Bone marrow (tissue), 2 donors: Measurements from ENCODE around the gene BACE1-AS.

Experiments used
- DNase-seq, 2 donors: peaks; one replicate each; lab custom pipeline; 2025; lab: John Stamatoyannopoulos, UW

The BACE1-AS gene

DNA sequence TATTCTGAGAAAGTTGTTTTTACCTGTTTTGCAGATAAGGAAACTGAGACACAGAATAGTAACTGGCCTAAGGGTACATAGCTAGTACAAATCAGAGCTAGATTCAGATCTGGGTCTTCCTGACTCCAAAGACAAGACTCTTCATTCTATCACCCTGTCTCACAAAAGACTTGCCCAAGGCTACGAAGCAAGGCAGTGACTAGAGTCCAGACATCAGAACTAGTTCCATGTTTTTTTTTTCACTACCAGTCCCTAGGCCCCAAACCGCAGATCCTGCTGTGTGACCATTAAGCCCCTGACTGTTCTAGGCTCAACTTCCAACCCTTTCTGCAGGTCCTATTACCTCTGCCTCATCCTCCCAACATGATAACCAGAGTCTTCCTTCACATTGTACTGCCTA lies 1.5 kb downstream of the BACE1-AS start:
- no peak for DNase-seq

DNA sequence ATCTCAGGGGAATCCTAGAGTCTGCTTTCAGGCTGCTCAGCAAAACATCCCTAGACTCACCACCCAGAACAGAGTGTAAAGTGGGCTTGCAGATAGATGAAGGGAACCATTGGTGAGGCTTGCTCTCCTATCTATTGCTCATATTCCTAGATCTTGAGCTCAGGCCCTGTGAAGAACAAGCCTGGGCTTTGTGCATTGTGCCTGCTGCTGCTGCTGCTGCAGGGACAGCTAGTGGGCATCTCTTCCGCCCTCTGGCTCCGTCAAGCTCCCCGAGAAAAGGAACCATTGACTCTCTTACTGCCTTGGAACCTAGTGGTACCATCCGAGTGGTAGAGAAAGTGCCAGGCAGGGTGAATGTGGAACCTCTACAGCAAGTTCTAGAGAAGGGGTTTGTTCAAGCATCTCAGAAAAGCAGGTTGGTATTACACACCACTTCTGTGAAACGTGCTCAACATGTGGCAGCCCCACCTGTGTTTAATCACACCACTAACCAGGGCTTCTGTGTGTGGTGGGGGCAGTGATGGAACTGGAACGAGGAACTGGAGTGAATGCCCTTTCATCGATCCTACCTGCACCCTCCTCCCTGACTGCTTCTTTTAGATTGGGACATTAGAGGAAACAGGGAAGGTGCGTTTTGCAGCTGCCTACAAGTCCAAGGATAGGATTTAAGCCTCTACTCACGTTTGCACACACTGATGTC lies 4.4 kb downstream of the BACE1-AS start:
- no peak for DNase-seq

DNA sequence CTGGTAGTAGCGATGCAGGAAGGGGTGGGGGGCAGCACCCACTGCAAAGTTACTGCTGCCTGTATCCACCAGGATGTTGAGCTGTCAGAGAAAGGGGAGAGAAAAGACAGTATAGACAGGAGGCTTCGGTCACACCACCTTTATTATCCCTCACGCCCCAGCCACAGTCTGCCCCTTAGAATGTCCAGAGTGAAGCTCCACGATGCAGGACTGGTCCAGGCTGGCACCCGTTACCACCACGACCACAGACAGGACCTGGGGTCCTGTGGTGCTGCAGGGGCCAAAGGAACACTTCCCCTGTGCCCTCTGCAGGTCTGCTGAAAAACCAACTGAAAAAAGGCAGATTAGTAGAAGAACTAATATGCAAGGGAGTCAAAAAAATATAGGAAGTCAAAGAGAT lies 5.7 kb downstream of the BACE1-AS start:
- no peak for DNase-seq

DNA sequence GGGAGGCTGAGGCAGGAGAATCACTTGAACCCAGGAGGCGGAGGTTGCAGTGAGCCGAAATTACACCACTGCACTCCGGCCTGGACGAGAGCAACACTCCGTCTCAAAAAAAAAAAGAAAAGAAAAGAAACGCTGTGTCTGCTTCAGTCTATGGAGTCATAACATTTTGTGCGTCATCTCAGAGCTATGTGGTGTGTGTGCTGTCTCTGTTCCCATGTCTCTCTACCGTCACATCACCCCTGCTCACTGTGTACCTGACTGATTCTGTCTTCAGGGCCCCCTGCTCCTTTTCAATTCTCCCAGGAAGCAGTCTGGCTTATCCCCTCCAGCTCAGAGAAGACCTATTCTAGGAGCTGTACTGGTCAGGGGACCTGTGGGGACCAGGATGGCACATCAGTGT lies 7.0 kb downstream of the BACE1-AS start:
- no peak for DNase-seq

DNA sequence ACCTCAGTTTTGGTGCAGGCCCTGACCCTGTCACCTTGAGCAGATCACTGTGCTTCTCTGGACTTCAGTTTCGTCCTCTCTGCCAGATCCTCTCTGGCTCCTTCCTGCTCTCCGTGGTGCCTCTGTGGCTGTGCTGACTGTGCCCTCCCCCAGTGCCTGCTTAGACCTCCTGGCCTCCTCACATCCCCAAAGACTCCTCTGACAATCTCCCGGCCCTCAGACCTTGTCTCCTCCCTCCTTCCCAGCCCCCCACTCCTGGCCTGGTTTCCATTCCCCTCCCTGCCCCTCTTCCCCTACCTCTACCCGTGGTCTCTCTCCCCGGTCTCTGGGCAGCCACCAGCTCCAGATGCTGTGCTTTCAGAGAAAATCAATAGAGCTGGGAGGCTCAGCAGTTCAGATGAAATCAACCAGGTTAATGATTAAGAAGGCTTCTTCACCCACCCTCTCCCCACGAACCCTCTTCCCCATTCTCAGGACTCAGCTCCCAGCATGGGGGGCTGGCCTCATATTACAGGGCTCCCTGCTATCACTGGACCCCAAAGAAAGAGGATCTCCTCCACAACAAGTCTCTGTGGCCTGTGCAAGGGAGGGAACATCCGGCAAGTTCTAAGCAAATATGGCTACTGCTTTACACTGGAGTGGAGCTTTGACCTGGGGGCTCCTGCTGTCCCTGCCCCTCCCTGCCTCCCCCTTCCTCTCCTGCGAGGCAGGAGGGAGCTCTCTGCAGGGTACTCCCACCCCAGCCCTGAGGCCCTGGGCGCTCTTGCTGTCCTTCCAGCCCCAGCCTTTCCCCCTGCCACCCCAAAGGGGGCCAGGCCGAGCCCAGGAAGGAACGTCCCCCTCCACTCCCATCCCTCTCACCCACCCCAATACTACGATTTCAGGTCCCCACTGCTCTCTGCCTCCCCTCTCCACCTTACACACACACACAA lies 8.5 kb downstream of the BACE1-AS start:
- DNase-seq, result no peak

DNA sequence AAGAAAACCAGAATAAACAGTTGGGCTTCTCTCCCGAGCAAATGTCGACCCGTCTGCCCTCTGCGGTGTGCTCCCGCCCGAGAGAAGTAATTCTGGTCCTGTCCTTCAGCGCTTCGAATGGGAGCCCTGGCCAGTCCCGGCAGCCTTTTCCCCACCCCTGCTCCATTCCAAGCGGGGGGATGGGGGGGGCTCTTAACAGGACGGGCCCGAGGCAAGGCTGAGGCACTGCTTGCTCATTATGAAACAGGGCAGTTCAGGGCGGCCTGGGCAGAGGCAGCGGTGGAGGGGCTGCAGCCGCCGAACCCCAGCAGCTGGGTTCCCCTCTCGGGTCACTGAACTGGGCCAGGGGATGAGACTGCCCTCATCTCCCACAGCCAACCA lies 9.1 kb downstream of the BACE1-AS start:
- DNase-seq, result no peak

DNA sequence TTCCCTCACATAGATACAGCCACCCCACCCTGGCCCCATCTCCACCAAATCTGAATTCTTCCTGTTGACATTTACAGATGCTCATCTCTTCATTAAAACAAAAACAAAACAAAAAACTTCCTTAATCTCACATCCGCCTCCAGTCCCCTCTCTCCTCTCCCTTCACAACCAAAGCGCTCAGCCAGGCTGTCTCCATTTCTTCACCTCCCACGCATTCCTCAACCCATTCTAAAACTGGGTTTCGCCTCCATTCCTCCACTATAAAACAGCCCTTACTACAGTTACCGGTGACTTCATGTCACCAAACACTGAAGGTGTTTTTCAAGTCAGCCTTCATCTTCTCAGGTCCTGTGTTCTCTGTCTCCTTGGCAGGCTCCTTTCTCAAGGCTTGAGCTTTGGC lies 9.6 kb downstream of the BACE1-AS start:
- DNase-seq, result no peak

DNA sequence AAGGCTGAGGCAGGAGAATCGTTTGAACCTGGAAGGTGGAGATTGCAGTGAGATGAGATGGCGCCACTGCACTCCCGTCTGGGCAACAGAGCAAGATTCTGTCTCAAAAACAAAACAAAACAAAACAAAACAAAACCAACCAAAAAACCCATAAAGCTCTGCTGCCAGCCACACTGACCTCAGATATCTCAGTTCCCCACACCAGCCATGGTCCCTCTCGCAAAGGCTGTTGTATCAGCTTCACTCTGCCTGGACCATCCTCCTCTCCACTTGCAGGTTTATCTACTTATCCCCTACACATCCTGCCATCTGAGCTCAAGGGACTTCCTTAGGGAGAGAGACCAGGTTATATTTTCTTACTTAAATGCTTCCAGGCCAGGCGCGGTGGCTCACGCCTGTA lies 11.1 kb downstream of the BACE1-AS start:
- DNase-seq, result no peak

DNA sequence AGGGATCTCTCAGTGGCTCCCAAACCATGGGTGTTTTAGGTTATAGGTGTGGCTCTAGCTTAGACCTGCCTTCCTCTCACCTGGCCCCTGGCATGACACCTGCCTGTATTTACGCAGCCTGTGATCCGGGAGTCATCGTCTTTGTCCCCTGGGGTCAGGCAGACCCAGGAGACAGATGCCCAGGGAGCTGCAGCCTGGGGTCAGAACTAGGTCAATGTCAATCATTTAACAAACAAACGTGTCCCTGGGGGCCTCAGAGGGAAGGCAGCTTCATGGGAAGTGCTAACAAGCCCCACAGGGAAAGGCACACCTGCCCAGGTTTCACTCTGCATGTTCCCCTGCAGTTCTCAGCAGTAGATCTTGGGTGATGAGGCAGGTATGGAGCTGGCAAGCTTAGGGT lies 12.0 kb downstream of the BACE1-AS start:
- no peak for DNase-seq

DNA sequence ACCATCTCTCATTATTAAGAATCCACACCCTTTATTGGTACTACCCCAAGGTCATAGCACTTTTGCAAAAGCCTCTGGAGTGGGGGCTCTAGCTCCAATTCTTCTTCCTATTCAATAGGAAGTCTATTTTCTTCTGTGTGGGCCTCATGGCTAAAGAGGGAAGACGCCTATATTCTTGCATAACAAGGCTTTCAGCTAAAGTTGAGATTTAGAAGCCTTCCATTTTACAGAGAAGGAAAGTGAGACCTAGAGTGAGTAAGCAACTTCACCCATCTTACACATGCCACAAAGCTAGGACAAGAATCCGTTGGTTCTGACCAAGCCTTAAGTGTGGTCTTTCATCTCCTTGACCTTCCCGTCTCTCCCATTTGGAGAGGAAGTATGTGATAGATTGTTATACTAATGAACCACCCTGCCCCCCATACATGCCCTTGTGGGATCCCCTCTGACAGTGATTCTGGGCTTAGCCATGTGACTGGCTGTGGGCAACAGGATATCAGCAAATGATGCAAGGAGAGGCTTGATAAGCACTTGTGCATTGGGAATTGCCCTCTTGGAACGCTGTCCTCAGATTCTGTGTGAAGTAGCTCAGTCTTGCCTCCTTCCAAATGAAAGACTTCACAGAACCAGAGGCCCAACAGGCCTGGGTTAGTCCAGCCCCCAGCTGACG lies 12.6 kb downstream of the BACE1-AS start:
- no peak for DNase-seq

DNA sequence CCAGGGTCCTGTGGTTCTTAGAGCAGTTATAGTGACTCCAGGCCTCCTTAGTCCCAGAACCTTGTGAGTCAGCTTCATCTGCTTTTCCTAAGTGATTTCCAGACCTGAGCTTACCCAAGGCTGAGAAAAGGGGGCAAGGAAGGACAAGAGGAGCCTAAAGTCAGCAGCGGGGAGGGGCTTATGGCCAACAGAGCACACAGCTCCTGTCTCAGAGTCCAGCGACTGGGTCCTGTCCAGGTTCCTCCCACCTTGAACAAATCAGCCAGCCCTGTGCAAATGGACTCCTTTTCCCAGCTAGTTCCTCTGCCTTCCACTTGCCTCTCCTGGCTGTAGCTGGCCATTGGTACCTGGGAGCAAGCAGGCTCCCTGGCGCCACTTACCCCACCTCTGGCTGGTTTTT lies 14.0 kb downstream of the BACE1-AS start:
- DNase-seq, result no peak

DNA sequence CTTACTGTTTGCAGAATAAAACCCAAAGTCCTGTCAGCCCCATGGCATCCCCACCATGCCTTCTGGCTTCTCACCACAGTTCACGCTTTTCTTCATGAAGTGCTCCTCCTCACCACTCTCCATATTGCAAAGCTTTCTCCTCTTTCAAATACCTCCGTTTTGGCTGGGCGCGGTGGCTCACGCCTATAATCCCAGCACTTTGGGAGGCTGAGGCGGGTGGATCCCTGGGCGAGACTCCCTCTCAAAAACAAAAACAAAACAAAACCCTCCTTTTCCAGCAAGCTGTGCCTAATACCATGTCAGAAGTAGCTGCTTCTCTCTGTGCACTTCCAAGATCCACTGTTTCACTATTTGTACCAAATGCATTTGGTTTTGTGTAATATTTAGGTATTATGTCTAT lies 18.2 kb downstream of the BACE1-AS start:
- no peak for DNase-seq

DNA sequence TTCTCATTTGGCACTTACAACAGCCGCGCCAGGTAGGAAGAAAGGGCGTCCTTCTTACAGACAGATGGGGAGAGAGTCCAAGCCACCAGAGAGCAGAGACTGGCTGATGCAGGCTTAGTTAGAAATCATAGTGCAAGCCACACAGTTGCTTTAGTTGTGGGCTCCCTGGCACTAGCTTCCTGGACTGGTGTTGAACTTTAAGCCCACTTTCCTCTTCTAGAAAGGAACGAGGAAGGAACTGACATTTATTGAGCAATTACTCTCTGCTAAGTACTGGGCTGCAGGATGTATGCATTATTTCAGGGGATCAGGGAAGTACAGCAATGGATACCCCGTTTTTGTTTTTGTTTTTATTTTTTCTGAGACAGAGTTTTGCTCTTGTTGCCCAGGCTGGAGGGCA lies 21.9 kb downstream of the BACE1-AS start:
- DNase-seq, result no peak

DNA sequence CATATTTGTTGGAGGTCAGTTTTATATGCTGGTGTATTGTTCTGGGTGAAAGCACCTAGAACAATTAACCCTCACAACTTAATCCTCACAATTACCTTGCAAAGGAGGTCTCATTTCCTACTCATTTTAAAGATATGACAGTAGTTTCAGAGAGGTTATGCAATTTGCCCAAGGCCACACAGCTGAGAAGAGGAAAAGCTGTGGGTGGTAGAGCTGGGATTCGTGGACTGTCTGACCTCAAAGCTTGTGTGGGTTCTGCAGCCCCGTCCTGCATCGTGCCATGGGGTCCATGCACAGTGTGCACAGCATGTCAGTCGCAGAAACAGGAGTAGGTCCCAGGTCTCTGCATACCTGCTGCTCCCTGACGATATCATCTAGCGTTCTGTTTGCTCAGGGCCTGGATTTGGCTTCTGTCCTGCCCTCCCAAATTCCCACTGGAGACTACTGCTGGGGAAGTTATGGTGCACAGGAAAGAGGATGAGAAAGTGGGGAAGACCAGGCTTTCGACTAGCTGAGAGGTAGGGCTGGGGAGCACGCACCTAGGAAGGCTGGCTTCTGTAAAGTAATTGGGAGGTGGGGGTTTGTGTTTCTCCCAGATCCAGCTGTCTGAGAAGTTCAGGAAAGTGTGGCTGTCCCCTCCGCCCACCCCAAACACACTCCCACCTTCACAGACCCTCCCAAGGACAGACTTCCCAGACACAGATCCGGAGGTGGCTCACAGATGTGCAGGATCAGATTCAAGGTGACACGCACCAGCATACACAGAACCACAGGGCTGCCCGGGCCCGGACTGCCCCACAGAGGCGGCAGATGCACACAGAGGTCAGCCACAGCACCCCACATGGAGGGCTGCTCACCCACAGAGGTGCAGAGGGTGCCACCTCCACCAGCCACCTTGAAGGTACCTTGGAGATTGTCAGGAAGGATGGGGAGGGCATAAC lies 23.0 kb downstream of the BACE1-AS start:
- no peak for DNase-seq

DNA sequence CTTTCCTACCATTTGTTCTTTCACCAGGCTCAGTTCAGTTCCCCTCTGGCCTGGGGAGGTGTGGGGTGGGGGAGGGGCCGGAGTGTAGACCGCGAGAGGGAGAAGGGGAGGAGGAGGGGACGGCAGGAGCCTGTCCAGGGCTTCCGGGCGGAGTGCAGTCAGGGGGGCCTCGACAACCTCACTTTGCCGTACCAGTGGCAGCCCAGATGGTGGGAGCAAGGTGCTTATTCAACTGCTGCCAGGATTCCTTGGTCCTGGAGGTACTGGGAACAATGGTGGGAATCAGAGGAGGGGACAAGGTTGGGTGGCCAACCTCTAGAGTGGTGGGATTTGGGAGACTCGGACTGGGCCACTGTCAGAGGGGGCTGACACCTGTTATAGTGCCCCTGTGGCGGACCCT lies 23.7 kb downstream of the BACE1-AS start:
- no peak for DNase-seq

DNA sequence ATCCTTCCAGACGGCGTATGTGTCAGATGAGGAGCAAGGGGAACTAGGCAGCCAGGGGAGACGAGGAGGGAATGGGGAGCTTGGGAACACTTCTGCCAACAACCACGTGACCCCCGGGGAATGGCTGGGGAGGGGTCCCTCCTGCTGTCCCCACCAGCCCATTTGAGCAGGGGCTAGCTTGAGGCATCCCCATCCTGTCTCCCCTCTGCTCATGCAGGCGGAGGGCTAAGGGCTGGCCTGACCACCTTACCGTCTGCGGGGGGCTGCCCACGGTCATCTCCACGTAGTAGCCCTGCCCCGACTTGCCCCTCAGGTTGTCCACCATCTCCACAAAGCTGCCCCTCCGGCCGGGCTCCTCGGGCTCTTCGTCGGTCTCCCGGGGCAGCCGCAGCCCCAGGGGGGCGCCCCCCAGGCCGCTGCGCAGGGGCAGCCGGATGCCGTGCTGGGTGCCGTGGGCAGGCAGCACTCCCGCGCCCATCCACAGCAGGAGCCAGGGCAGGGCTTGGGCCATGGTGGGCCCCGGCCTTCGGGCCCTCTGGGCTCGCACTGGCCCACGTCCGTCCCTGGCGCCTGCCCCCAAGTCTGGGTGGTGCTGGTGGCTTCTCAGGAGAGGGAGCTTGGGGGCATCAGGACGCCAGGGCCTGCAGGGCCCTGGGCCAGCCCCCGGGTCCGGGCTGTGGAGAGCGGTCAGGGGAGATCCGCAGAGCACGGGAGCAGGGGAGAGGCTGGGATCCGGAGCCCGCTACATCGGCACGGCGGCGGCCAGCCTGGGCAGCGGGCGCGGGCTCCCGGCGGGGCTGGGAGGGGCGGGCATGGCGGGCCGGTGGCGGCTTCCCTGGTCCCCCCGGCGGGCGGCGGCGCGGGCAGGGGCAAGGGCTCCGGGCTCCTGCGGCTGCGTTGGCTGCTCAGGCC lies 24.4 kb downstream of the BACE1-AS start:
- no peak for DNase-seq

DNA sequence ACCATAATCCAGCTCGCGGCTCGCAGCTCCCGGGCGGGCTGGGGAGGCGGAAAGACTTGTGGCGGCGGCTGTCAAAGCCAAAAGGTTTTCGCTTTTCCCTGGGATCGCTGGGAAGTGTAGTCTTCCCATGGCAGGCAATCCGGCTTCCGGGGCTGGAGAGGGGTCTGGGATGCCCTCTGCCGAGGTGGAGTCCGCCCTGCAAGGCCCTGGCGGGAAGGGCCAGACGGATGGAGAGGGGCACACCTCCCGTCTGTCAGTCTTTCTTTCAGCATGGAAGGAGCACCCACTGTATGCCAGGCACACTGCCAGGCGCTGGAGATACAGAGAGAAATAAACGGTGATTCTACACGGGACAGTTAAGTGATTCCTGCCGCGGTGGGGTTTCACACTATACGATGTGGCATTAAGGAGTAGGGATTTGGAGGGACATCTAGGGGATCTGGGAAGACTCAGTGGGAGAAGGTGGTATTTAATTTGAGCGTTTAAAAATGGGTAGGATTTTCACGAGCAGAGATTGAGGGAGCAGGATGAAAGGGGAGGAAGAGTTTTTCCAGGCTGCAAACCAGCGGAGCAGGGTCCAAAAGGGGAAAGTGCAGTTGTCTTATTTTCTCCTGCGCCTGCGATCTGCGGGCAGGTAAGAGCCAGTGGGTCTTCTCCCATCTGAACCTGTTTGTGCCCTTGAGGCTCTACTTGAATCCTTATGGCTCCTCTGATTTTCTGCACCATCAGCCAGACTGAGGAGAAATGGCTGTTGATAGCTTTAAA lies 25.2 kb downstream of the BACE1-AS start, which contains the start of gene BACE1:
BACE1 (minus strand) TSS at position 60 of the 765 bp plus-strand sequence. CDS start 461 bp downstream, outside the sequence.
- peak in 1 of 2 donors; percentile 18 for DNase-seq

DNA sequence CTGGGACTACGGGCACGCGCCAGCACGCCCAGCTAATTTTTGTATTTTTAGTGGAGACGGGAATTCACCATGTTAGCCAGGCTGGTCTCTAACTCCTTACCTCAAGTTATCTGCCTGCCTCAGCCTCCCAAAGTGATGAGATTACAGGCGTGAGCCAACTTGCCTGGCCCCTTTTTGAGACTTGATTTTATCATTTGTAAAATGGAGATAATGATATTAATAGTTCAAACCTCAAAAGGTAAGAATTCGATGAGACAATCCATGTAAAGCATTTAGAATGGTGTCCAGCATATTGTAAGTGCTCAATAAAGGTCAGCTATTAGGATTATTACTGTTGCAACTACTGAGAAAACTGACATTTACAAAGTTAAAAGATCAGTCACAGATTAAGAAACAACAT lies 27.6 kb downstream of the BACE1-AS start:
- DNase-seq, result no peak

DNA sequence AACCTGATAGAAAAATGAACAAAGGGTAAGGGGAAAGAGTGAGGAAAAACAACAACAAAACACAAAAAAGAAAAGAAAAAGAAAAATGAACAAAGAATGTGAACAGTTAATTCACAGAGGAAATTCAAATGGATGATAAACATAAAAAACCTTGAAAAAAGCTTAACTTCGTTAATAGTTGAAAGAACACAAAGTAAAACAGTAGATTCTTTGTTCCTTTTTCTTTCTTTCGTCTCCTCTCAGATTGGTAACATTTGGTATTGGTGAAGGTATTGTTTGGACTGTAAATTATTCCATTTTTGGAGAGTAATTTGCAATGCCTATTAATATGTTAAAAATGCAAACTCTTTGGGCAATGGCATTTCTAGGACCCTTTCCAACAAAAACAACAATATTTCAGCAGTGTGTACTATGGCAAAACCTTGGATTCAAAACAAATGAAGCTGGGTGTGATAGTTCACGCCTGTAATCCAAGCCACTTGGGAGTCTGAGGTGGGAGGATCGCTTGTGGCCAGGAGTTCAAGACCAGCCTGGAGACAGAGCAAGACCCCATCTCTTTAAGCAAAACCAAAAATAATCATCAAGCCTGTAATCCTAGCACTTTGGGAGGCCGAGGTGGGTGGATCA lies 28.2 kb downstream of the BACE1-AS start:
- DNase-seq, result no peak
